C4-2B (cell line): ENCODE data around the gene GRIK2.

Source experiments
- H3K27ac ChIP-seq: fragments of 450-650 bp; 2 replicates; pipeline ENCODE4 v1.5.1; 2017
- CTCF ChIP-seq: fragments of 450-650 bp; conservative IDR thresholded peaks from 2 replicates; pipeline ENCODE4 v1.5.1; 2017; ENCODE audit warnings: mild to moderate bottlenecking
- ZFX ChIP-seq: fragments of 450-650 bp; IDR thresholded peaks from 2 replicates; pipeline ENCODE4 v1.6.1; 2017

The GRIK2 gene

GRCh38 chr6:101887532-101887931 is 494.0 kb downstream of the GRIK2 start:
- no peak for TF ChIP-seq ZFX
- TF ChIP-seq CTCF = no peak
- H3K27ac ChIP-seq = no peak overlapping the region

GRCh38 chr6:101907356-101908217 is 514.1 kb downstream of the GRIK2 start:
- H3K27ac ChIP-seq = no peak overlapping the region
- TF ChIP-seq CTCF (no peak), ZFX (no peak)

GRCh38 chr6:101909366-101909765 is 515.9 kb downstream of the GRIK2 start:
- no peak for TF ChIP-seq CTCF
- TF ChIP-seq ZFX = no peak
- no peak overlapping the region for H3K27ac ChIP-seq

GRCh38 chr6:101912311-101912710 is 518.8 kb downstream of the GRIK2 start:
- H3K27ac ChIP-seq = no peak overlapping the region
- TF ChIP-seq CTCF (no peak), ZFX (no peak)

GRCh38 chr6:101918471-101918870 is 525.0 kb downstream of the GRIK2 start:
- no peak overlapping the region for H3K27ac ChIP-seq
- TF ChIP-seq CTCF (no peak), ZFX (no peak)

GRCh38 chr6:101921829-101922450 is 528.4 kb downstream of the GRIK2 start:
- no peak overlapping the region for H3K27ac ChIP-seq
- TF ChIP-seq CTCF = no peak
- no peak for TF ChIP-seq ZFX
